Endothelial cell of umbilical vein (primary cell): Measurements from ENCODE around the gene VWA7. TPM values are rescaled to one million over a fixed set of nuclear protein-coding genes. Genes with fewer than 3 reads are reported as not detected.

Source experiments
- BruUV-seq: library from RNA; stranded (reverse); fragments of 400-500 nt; replicated peaks from 2 replicates; lab custom pipeline; 2021; lab: Mats Ljungman, UMichigan
- CTCF ChIA-PET: fragments of 300-600, 350-600 bp; sonication (Branson Sonifier 250); formaldehyde crosslinking; loops from one replicate; lab custom pipeline; 2021; ENCODE audit warnings: antibody characterized with exemption, inconsistent platforms; lab: Charles Lee
- POLR2A ChIA-PET: fragments of 300-600, 350-600 bp; sonication (Branson Sonifier 250); formaldehyde crosslinking; loops from one replicate; lab custom pipeline; 2021; ENCODE audit warnings: antibody characterized with exemption, inconsistent platforms; lab: Charles Lee
- DNase-seq: peaks from one replicate; pipeline ENCODE4 v3.0.0-alpha.2; 2011; ENCODE audit warnings: low read depth, low spot score
- FAIRE-seq: peaks from 2 replicates; lab custom pipeline; 2011; peaks lifted over from hg19 to GRCh38; lab: Jason Lieb, UNC
- H2AFZ ChIP-seq: 2 replicates; pipeline ENCODE4 v1.6.0; 2012; ENCODE audit warnings: low read depth, low read length, control low read depth, inconsistent platforms
- H3K27ac ChIP-seq: 2 replicates; pipeline ENCODE4 v1.5.1; 2011; ENCODE audit warnings: low read depth, mild to moderate bottlenecking, control low read depth, low read length, moderate library complexity; ENCODE audit not compliant: insufficient read depth
- H3K27me3 ChIP-seq, 2 experiments: 2 replicates each; pipeline versions ENCODE4 v1.6.0 to v1.6.1; 2011; ENCODE audit warnings: low read length in 2 of 2, mixed read lengths in 1 of 2; ENCODE audit not compliant: control insufficient read depth in 2 of 2, insufficient read depth in 2 of 2
- H3K36me3 ChIP-seq, 2 experiments: 2 replicates in 1 of 2; 3 replicates in 1 of 2; pipeline ENCODE4 v1.5.1; 2011; ENCODE audit warnings: low read length in 2 of 2, mild to moderate bottlenecking in 1 of 2, moderate library complexity in 1 of 2; ENCODE audit not compliant: control insufficient read depth in 2 of 2, insufficient read depth in 2 of 2; ENCODE audit errors: extremely low read depth in 1 of 2
- H3K4me1 ChIP-seq: 3 replicates; pipeline ENCODE4 v1.5.1; 2011; ENCODE audit warnings: mild to moderate bottlenecking, low read length; ENCODE audit not compliant: control insufficient read depth, insufficient read depth; ENCODE audit errors: extremely low read depth
- H3K4me2 ChIP-seq: 2 replicates; pipeline ENCODE4 v1.6.1; 2011; ENCODE audit warnings: low read length, control low read depth, mixed read lengths; ENCODE audit not compliant: insufficient read depth
- H3K4me3 ChIP-seq, 3 experiments: fragments of 200-600 bp in 1 of 3; sonication (generic), shearing (Covaris generic) in 1 of 3; replicated peaks in 1 of 3; 2 replicates each; pipeline ENCODE4 v1.5.1; 2011 to 2016; ENCODE audit warnings: control low read depth in 3 of 3, low read length in 3 of 3, mild to moderate bottlenecking in 2 of 3, inconsistent platforms in 1 of 3, low read depth in 1 of 3, moderate library complexity in 1 of 3; ENCODE audit not compliant: insufficient read depth in 1 of 3
- H3K79me2 ChIP-seq: 2 replicates; pipeline ENCODE4 v1.6.0; 2012; ENCODE audit warnings: low read length, inconsistent platforms; ENCODE audit not compliant: control insufficient read depth, insufficient read depth
- H3K9ac ChIP-seq: replicated peaks from 2 replicates; pipeline ENCODE3; 2011; ENCODE audit warnings: low read length, control low read depth; ENCODE audit not compliant: insufficient read depth; ENCODE audit errors: extremely low read depth
- H3K9me1 ChIP-seq: replicated peaks from 3 replicates; pipeline ENCODE4 v1.6.0; 2011; ENCODE audit warnings: mild to moderate bottlenecking, low read length; ENCODE audit not compliant: control insufficient read depth, insufficient read depth; ENCODE audit errors: extremely low read depth
- H3K9me3 ChIP-seq: replicated peaks from 2 replicates; pipeline ENCODE4 v1.5.1; 2012; ENCODE audit warnings: low read length, inconsistent platforms; ENCODE audit not compliant: control insufficient read depth, insufficient read depth
- H4K20me1 ChIP-seq: replicated peaks from 2 replicates; pipeline ENCODE3; 2011; ENCODE audit warnings: mild to moderate bottlenecking, low read length; ENCODE audit not compliant: control insufficient read depth, insufficient read depth; ENCODE audit errors: extremely low read depth
- CTCF ChIP-seq, 2 donors: IDR thresholded peaks; 1 replicate in 1 of 2; 2 replicates in 1 of 2; pipeline ENCODE4 v1.5.1; 2011; ENCODE audit warnings: low read length in 2 of 2, mild to moderate bottlenecking in 2 of 2, moderate library complexity in 2 of 2, control low read depth in 1 of 2, inconsistent platforms in 1 of 2, low read depth in 1 of 2; ENCODE audit not compliant: insufficient read depth in 1 of 2; ENCODE audit errors: extremely low read depth in 1 of 2
- EZH2 ChIP-seq: IDR thresholded peaks from 2 replicates; pipeline ENCODE4 v1.6.1; 2012; ENCODE audit warnings: borderline replicate concordance, low read depth, mild to moderate bottlenecking, moderate library complexity, low read length, inconsistent platforms; ENCODE audit not compliant: severe bottlenecking
- FOS ChIP-seq: IDR thresholded peaks from 2 replicates; pipeline ENCODE4 v1.6.1; 2011; ENCODE audit warnings: mild to moderate bottlenecking, low read length, moderate library complexity, borderline replicate concordance; ENCODE audit not compliant: insufficient read depth
- GATA2 ChIP-seq: IDR thresholded peaks from 2 replicates; pipeline ENCODE4 v1.7.0; 2011; ENCODE audit warnings: low read depth, mild to moderate bottlenecking, moderate library complexity, mixed read lengths, low read length; ENCODE audit not compliant: insufficient read length, insufficient read depth
- JUN ChIP-seq: IDR thresholded peaks from 2 replicates; pipeline ENCODE4 v1.6.1; 2011; ENCODE audit warnings: borderline replicate concordance, low read depth; ENCODE audit not compliant: insufficient read length, insufficient read depth
- MAX ChIP-seq: IDR thresholded peaks from 2 replicates; pipeline ENCODE4 v1.6.1; 2011; ENCODE audit not compliant: insufficient read depth, insufficient read length
- MYC ChIP-seq: IDR thresholded peaks from one replicate; pipeline ENCODE4 v1.6.1; 2011; ENCODE audit warnings: mild to moderate bottlenecking, low read depth, low read length
- POLR2A ChIP-seq: IDR thresholded peaks from 2 replicates; pipeline ENCODE4 v1.6.1; 2012; ENCODE audit warnings: low read depth, mild to moderate bottlenecking, control low read depth, low read length
- POLR2AphosphoS5 ChIP-seq: IDR thresholded peaks from 2 replicates; pipeline ENCODE4 v1.6.1; 2012; ENCODE audit warnings: low read depth, mild to moderate bottlenecking, control low read depth, low read length, moderate library complexity; ENCODE audit not compliant: insufficient read depth
- dilution Hi-C: fragments of 300-500 bp; cut with MboI; formaldehyde crosslinking; loops from one replicate; pipeline ENCODE4 v1.15.0; 2019; ENCODE audit warnings: low sequenced_read_pairs; ENCODE audit not compliant: extremely low pct_ligation_motif_present
- intact Hi-C: fragments of 100-400 bp; cut with micrococcal nuclease; formaldehyde crosslinking; loops from one replicate; pipeline ENCODE4 v1.10.0; 2022
- polyA plus RNA-seq, 4 experiments: library from polyadenylated mRNA; depleted of rRNA in 3 of 4; stranded (reverse) in 3 of 4; unstranded in 1 of 4; fragments of >200 nt; gene quantifications; 2 replicates each; pipeline versions ENCODE4 v1.2.1 to v1.2.3, GENCODE V29; 2011 to 2012; ENCODE audit warnings: missing spikeins in 1 of 4
- total RNA-seq: library from RNA; stranded (reverse); gene quantifications from 2 replicates; pipeline ENCODE4 v1.2.3, GENCODE V29; 2021

Gene VWA7
- total and polyA plus RNA-seq, 2 donors (not counting 3 experiments of a cell fraction or from before 2014, with no cell fraction given) = 0.11 to 0.51 TPM

GRCh38 chr6:31744422-31744821 lies 32.7 kb downstream of the VWA7 start:
- POLR2A ChIA-PET = no interaction called here
- Histone ChIP-seq H3K4me3 (no peak overlapping the region), H3K27ac (no peak overlapping the region), H4K20me1 (no peaks in the 10 kb centered on the region), H3K27me3 (no peaks in the 10 kb centered on the region), H3K4me2 (no peak overlapping the region), H3K9me3 (no peaks in the 10 kb centered on the region), H3K9me1 (no peaks in the 10 kb centered on the region), H2AFZ (no peak overlapping the region), H3K79me2 (peaks cover 3% of the 10 kb centered on the region), H3K36me3 (no peaks in the 10 kb centered on the region), H3K9ac (no peak overlapping the region), H3K4me1 (peaks cover under 1% of the 10 kb centered on the region)
- FAIRE-seq (no peak), DNase-seq (no peak)
- intact Hi-C loops (no loop called here), dilution Hi-C loops (no loop called here)
- no TSS peak for BruUV-seq
- TF ChIP-seq FOS (no peak), EZH2 (no peak), MYC (no peak), GATA2 (no peak), CTCF (IDR thresholded peaks at IDR 0.05; ENCODE audit: extremely low read depth in 1 of 2, insufficient read depth in 1 of 2, low read depth in 1 of 2, low read length in 2 of 2) (no peak), MAX (no peak), POLR2A (no peak), POLR2AphosphoS5 (no peak), JUN (no peak)
- CTCF ChIA-PET = no interaction called here
